Fibroblast of lung (primary cell): ENCODE measurements around the gene INHA.

Source experiments
- EZH2 ChIP-seq: IDR thresholded peaks from 2 replicates; pipeline ENCODE4 v1.5.1; 2012; ENCODE audit warnings: low read length, control low read depth, mild to moderate bottlenecking; ENCODE audit errors: missing control alignments
- TF ChIP-seq, protein P1 (sequence below), 2 donors: IDR thresholded peaks in 1 of 2; conservative IDR thresholded peaks in 1 of 2; 1 replicate in 1 of 2; 2 replicates in 1 of 2; pipeline ENCODE4 v1.5.1; 2011 to 2012; ENCODE audit warnings: low read length in 2 of 2, control low read depth in 1 of 2, inconsistent platforms in 1 of 2, low read depth in 1 of 2, mild to moderate bottlenecking in 1 of 2

DNA sequence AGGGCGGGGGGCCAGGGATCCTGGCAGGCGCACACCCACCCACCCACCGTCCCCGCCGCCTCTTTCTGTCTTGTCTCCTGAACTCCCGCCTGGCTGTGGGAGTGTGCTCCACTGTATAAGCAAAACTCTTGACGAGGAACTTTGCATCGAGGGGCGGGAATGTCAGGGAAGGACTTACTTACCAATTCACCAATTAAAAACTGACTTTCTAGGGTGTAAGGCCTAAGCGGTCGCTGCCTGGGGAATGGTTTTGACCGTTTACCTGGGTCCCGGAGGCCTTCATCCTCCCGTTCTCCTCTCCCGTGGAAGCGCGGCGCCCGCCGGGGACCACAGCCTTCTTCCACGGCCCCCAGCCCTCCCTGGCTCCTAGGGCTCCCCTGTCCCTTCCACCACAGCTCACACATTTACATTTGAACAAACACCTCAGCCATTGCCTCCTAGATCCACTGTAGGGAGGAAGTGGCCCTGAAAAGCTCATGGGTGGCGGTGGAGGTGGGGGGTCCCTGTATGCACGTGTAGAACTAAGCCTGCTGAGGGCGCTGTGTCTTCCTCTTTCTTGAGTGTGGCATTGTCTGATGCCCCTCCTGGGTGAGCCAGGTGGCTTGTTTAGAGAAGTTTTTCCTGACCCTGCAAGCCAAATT is 49.0 kb upstream of the INHA start:
- TF ChIP-seq EZH2 = no peak
- TF ChIP-seq, protein P1, sequence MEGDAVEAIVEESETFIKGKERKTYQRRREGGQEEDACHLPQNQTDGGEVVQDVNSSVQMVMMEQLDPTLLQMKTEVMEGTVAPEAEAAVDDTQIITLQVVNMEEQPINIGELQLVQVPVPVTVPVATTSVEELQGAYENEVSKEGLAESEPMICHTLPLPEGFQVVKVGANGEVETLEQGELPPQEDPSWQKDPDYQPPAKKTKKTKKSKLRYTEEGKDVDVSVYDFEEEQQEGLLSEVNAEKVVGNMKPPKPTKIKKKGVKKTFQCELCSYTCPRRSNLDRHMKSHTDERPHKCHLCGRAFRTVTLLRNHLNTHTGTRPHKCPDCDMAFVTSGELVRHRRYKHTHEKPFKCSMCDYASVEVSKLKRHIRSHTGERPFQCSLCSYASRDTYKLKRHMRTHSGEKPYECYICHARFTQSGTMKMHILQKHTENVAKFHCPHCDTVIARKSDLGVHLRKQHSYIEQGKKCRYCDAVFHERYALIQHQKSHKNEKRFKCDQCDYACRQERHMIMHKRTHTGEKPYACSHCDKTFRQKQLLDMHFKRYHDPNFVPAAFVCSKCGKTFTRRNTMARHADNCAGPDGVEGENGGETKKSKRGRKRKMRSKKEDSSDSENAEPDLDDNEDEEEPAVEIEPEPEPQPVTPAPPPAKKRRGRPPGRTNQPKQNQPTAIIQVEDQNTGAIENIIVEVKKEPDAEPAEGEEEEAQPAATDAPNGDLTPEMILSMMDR (conservative IDR thresholded peaks at IDR 0.05 in 1 of 2, IDR thresholded peaks at IDR 0.05 in 1 of 2; ENCODE audit: low read depth in 1 of 2, low read length in 2 of 2) = no peak
